Measurements from ENCODE around the gene GLB1L3. TPM values are rescaled to one million over a fixed set of nuclear protein-coding genes. Genes with fewer than 3 reads are reported as not detected.

The GLB1L3 gene
- total RNA-seq, 4 donors from 2014 or later, result not detected

DNA sequence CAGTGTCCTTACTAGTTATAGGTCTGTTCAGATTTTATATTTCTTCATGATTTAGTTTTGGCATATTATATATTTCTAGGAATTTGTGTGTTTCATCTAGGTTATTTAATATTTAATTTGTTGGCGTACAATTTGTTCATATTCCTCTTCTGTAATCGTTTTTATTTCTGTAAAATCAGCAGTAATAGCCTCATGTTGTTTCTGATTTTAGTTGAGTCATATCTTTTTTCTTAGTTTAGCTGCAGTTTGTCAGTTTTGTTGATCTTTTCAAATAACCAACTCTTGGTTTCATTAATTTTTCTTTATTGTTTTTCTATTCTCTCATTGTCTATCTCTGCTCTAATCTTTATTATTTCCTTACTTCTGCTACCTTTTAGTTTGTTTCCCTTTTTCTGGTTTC is 75.9 kb downstream of the GLB1L3 start:
- no peak for DNase-seq

GRCh38 chr11:134355136-134355535 is 79.0 kb downstream of the GLB1L3 start:
- no peaks in the 10 kb centered on the region for H3K9me3 ChIP-seq
- no peak overlapping the region for H3K4me3 ChIP-seq
- H3K36me3 ChIP-seq, result no peaks in the 10 kb centered on the region
- H3K27ac ChIP-seq, result no peak overlapping the region
- H3K4me1 ChIP-seq, result no peaks in the 10 kb centered on the region
- no peaks in the 10 kb centered on the region for H3K27me3 ChIP-seq
- intact Hi-C loops (cut with DNase I; ENCODE audit: low total_unique reads), result no loop called here
- in situ Hi-C loops (cut with MboI; ENCODE audit: low sequenced_read_pairs in 4 of 4), result no loop called here
- TF ChIP-seq POLR2A (IDR thresholded peaks at IDR 0.05) (no peak), CTCF (IDR thresholded peaks at IDR 0.05 in 4 of 5, conservative IDR thresholded peaks at IDR 0.05 in 1 of 5) (no peak)
- DNase-seq (no peak), ATAC-seq (no peak)

More for the DNA sequence above, 75.9 kb downstream of the GLB1L3 start:
- TF ChIP-seq CTCF (IDR thresholded peaks at IDR 0.05 in 4 of 5, conservative IDR thresholded peaks at IDR 0.05 in 1 of 5), result no peak
- no peak for TF ChIP-seq POLR2A (IDR thresholded peaks at IDR 0.05)
- no peak overlapping the region for H3K4me3 ChIP-seq
- H3K9me3 ChIP-seq, result no peaks in the 10 kb centered on the region
- H3K27me3 ChIP-seq, result no peaks in the 10 kb centered on the region
- in situ Hi-C loops (cut with MboI; ENCODE audit: low sequenced_read_pairs in 4 of 4), result no loop called here
- ATAC-seq, result no peak
- no peaks in the 10 kb centered on the region for H3K36me3 ChIP-seq
- H3K4me1 ChIP-seq, result no peaks in the 10 kb centered on the region
- intact Hi-C loops (cut with DNase I; ENCODE audit: low total_unique reads), result no loop called here
- no peak overlapping the region for H3K27ac ChIP-seq

- H3K9me3 ChIP-seq, result no peaks in the 10 kb centered on the region
- in situ Hi-C loops (cut with MboI; ENCODE audit: low sequenced_read_pairs in 4 of 4) (no loop called here), intact Hi-C loops (cut with DNase I; ENCODE audit: low total_unique reads) (no loop called here)
- H3K27me3 ChIP-seq, result no peaks in the 10 kb centered on the region
- no peak overlapping the region for H3K27ac ChIP-seq
- DNase-seq (no peak), ATAC-seq (no peak)
- H3K4me1 ChIP-seq, result no peaks in the 10 kb centered on the region
- H3K4me3 ChIP-seq, result no peak overlapping the region
- no peaks in the 10 kb centered on the region for H3K36me3 ChIP-seq
- TF ChIP-seq CTCF (IDR thresholded peaks at IDR 0.05 in 4 of 5, conservative IDR thresholded peaks at IDR 0.05 in 1 of 5) (no peak), POLR2A (IDR thresholded peaks at IDR 0.05) (no peak)
Measured at GRCh38 chr11:134355656-134356055, 79.5 kb downstream of the GLB1L3 start.

DNA sequence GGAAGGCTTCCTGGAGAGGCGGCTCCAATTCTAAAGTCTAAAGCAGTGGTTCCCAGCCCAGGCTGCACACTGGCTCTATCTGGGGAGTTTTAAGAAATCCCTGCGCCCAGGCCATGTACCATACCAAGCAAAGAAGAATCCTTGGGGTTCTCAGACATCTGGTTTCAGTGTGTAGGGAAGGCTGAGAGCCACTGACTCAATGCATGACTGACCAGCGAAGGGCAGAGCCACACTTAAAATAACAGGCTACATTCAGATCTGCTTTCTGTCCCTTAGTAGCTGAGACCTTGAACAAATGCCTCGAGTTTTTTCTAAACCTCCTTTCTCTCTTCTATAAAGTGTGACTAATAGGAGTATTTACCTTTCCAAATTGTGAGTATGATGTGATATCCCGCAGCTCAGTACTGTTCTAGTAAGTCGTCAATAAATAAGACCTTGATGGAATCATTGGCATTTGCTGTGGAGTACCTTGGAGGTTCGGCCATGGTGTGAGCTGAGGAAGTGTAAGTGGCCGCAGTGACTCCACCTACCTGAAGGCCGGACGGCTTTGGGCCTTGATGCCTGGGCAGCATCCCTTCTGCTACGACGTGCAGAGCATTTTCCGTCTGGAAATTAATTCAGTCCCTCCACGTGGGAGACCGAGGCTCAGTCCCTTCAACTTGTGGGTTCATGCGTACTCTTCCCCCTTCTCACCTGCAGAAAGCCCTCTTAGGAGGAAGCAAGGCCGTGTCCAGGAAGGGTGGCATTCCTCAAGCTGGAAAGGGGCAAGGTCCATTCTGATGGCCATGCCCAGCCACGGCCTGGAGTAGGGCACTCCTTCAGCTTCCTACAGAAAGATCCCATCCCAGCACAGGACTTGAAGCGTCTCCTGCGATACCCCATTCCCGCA is 80.7 kb downstream of the GLB1L3 start:
- no peaks in the 10 kb centered on the region for H3K4me1 ChIP-seq
- no peaks in the 10 kb centered on the region for H3K36me3 ChIP-seq
- no peaks in the 10 kb centered on the region for H3K9me3 ChIP-seq
- in situ Hi-C loops (cut with MboI; ENCODE audit: low sequenced_read_pairs in 4 of 4), result no loop called here
- H3K4me3 ChIP-seq, result no peak overlapping the region
- TF ChIP-seq POLR2A (IDR thresholded peaks at IDR 0.05) (no peak), CTCF (IDR thresholded peaks at IDR 0.05 in 4 of 5, conservative IDR thresholded peaks at IDR 0.05 in 1 of 5) (no peak)
- intact Hi-C loops (cut with DNase I; ENCODE audit: low total_unique reads), result no loop called here
- no peaks in the 10 kb centered on the region for H3K27me3 ChIP-seq
- ATAC-seq (no peak), DNase-seq (no peak)
- H3K27ac ChIP-seq, result no peak overlapping the region

DNA sequence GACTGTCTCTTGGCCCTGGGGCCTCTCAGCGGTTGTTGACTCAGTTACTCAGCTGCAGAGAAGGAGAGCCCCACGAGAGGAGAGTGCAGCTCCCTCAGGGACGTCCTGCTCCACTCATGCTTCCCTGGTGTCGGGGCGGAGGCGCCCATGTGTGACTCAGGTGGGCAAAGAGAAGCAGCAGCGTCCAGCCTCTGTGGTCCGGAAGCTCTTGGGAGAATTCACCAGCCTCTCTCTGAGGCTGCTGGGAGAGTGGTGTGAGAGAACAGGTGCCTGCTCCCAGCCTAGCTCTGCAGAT is 81.3 kb downstream of the GLB1L3 start:
- Histone ChIP-seq H3K36me3 (no peaks in the 10 kb centered on the region), H3K27me3 (no peaks in the 10 kb centered on the region), H3K4me1 (no peaks in the 10 kb centered on the region), H3K9me3 (no peaks in the 10 kb centered on the region), H3K27ac (no peak overlapping the region), H3K4me3 (no peak overlapping the region)
- ATAC-seq (no peak), DNase-seq (no peak)
- in situ Hi-C loops (cut with MboI; ENCODE audit: low sequenced_read_pairs in 4 of 4), result no loop called here
- TF ChIP-seq CTCF (IDR thresholded peaks at IDR 0.05 in 4 of 5, conservative IDR thresholded peaks at IDR 0.05 in 1 of 5) (no peak), POLR2A (IDR thresholded peaks at IDR 0.05) (no peak)
- intact Hi-C loops (cut with DNase I; ENCODE audit: low total_unique reads), result no loop called here

Measured in gastrocnemius medialis (tissue), 4 donors.